WTC11 (cell line): ENCODE data around the gene RAB43. TPM values are rescaled to one million over a fixed set of nuclear protein-coding genes. Genes with fewer than 3 reads are reported as not detected.

Source experiments
- ATAC-seq: fragments of 200-7000 bp; cut with Tn5 transposase; 2 replicates; pipeline ENCODE4 v1.10.0; 2021; ENCODE audit warnings: mild to moderate bottlenecking, moderate library complexity
- CTCF ChIA-PET: fragments of 300-600 bp; sonication (Branson Sonifier 250); formaldehyde crosslinking; loops from one replicate; lab custom pipeline; 2021; ENCODE audit warnings: antibody characterized with exemption; lab: Charles Lee
- POLR2A ChIA-PET: fragments of 350-600 bp; sonication (Branson Sonifier 250); formaldehyde crosslinking; loops from one replicate; lab custom pipeline; 2021; ENCODE audit warnings: antibody characterized with exemption; lab: Charles Lee
- DNase-seq: peaks from one replicate; pipeline ENCODE4 v3.0.0; 2021; ENCODE audit warnings: low spot score
- H3K27ac Mint-ChIP-seq: 2 replicates; pipeline ENCODE4 v1.8.0; 2021; ENCODE audit warnings: mixed read lengths
- H3K27me3 Mint-ChIP-seq: 2 replicates; pipeline ENCODE4 v1.8.0; 2021; ENCODE audit warnings: low read depth, mild to moderate bottlenecking, moderate library complexity, mixed read lengths
- H3K36me3 Mint-ChIP-seq: 2 replicates; pipeline ENCODE4 v1.8.0; 2021; ENCODE audit warnings: mixed read lengths
- H3K4me1 Mint-ChIP-seq: 2 replicates; pipeline ENCODE4 v1.8.0; 2022; ENCODE audit warnings: mixed read lengths
- H3K4me3 Mint-ChIP-seq: 2 replicates; pipeline ENCODE4 v1.8.0; 2021; ENCODE audit warnings: mild to moderate bottlenecking, moderate library complexity, mixed read lengths
- H3K9me3 Mint-ChIP-seq: 2 replicates; pipeline ENCODE4 v1.8.0; 2021; ENCODE audit warnings: mixed read lengths
- CBFB ChIP-seq: sonication (generic); formaldehyde crosslinking; IDR thresholded peaks from 2 replicates; pipeline ENCODE4 v1.8.1; 2022; ENCODE audit warnings: mild to moderate bottlenecking, low read depth, missing genetic modification reagents
- E2F1 ChIP-seq: sonication (generic); formaldehyde crosslinking; IDR thresholded peaks from 2 replicates; pipeline ENCODE4 v1.8.0; 2022; ENCODE audit warnings: mild to moderate bottlenecking, missing genetic modification reagents
- E2F4 ChIP-seq: sonication (generic); formaldehyde crosslinking; IDR thresholded peaks from 2 replicates; pipeline ENCODE4 v1.8.1; 2022; ENCODE audit warnings: low read depth, mild to moderate bottlenecking, moderate library complexity, missing genetic modification reagents, borderline replicate concordance
- ELF4 ChIP-seq: sonication (generic); formaldehyde crosslinking; IDR thresholded peaks from 2 replicates; pipeline ENCODE4 v1.8.1; 2022; ENCODE audit warnings: low read depth, mild to moderate bottlenecking, moderate library complexity, missing genetic modification reagents
- EMX1 ChIP-seq: fragments of 250-450 bp; sonication (Bioruptor Pico); IDR thresholded peaks from 2 replicates; pipeline ENCODE4 v1.8.0; 2021; ENCODE audit warnings: mild to moderate bottlenecking
- ERG ChIP-seq: fragments of 250-450 bp; sonication (Bioruptor Pico); IDR thresholded peaks from 2 replicates; pipeline ENCODE4 v1.8.0; 2021; ENCODE audit warnings: mild to moderate bottlenecking
- FOXK1 ChIP-seq: sonication (generic); formaldehyde crosslinking; IDR thresholded peaks from 2 replicates; pipeline ENCODE4 v1.8.0; 2022; ENCODE audit warnings: mild to moderate bottlenecking, moderate library complexity, missing genetic modification reagents
- GABPB1 ChIP-seq: sonication (generic); formaldehyde crosslinking; IDR thresholded peaks from 2 replicates; pipeline ENCODE4 v1.8.1; 2023; ENCODE audit warnings: mild to moderate bottlenecking, missing genetic modification reagents
- GRHL2 ChIP-seq: fragments of 250-450 bp; sonication (Bioruptor Pico); IDR thresholded peaks from 2 replicates; pipeline ENCODE4 v1.8.0; 2022; ENCODE audit warnings: mild to moderate bottlenecking, moderate library complexity; ENCODE audit not compliant: insufficient replicate concordance, severe bottlenecking
- HMGXB4 ChIP-seq: sonication (generic); formaldehyde crosslinking; IDR thresholded peaks from 2 replicates; pipeline ENCODE4 v1.8.1; 2023; ENCODE audit warnings: mild to moderate bottlenecking, moderate library complexity, missing genetic modification reagents
- NFE2L1 ChIP-seq: sonication (generic); formaldehyde crosslinking; IDR thresholded peaks from 2 replicates; pipeline ENCODE4 v1.8.1; 2023; ENCODE audit warnings: missing genetic modification reagents
- NR2C2 ChIP-seq: sonication (generic); formaldehyde crosslinking; IDR thresholded peaks from 2 replicates; pipeline ENCODE4 v1.8.0; 2022; ENCODE audit warnings: mild to moderate bottlenecking, missing genetic modification reagents
- OVOL2 ChIP-seq: fragments of 250-450 bp; sonication (Bioruptor Pico); IDR thresholded peaks from 2 replicates; pipeline ENCODE4 v1.9.0; 2021; ENCODE audit warnings: mild to moderate bottlenecking, borderline replicate concordance
- PRDM15 ChIP-seq: sonication (generic); formaldehyde crosslinking; IDR thresholded peaks from 2 replicates; pipeline ENCODE4 v1.8.0; 2022; ENCODE audit warnings: missing genetic modification reagents
- SP1 ChIP-seq: sonication (generic); formaldehyde crosslinking; conservative IDR thresholded peaks from 2 replicates; pipeline ENCODE4 v1.8.1; 2022; ENCODE audit warnings: missing genetic modification reagents
- TEAD4 ChIP-seq: sonication (generic); formaldehyde crosslinking; IDR thresholded peaks from 2 replicates; pipeline ENCODE4 v1.8.0; 2022; ENCODE audit warnings: mild to moderate bottlenecking, missing genetic modification reagents
- TP53 ChIP-seq: sonication (generic); formaldehyde crosslinking; IDR thresholded peaks from 2 replicates; pipeline ENCODE4 v1.8.1; 2023; ENCODE audit warnings: mild to moderate bottlenecking, missing genetic modification reagents
- ZSCAN18 ChIP-seq: fragments of 250-450 bp; sonication (Bioruptor Pico); IDR thresholded peaks from 2 replicates; pipeline ENCODE4 v2.1.2; 2022; ENCODE audit warnings: mild to moderate bottlenecking, moderate library complexity
- total RNA-seq: library from RNA; stranded (reverse); gene quantifications from 3 replicates; pipeline ENCODE4 v1.2.3, GENCODE V29; 2021

RAB43 gene
- total RNA-seq, 1 experiment from 2014 or later = 34.5 TPM

- ChIA-PET POLR2A (no interaction called here), CTCF (interaction anchor here (0.6 to 1.2 kb wide), 2 partner anchors 93 to 105 kb away, joined by 3 to 5 read pairs; no protein-coding TSS in a partner anchor)
- no peaks in the 10 kb centered on the region for H3K4me1 Mint-ChIP-seq
Measured at GRCh38 chr3:129063091-129063640, 58.4 kb downstream of the RAB43 start.

More at GRCh38 chr3:129063091-129063640, 58.4 kb downstream of the RAB43 start:
- H3K27ac Mint-ChIP-seq = no peak overlapping the region
- no peak overlapping the region for H3K4me3 Mint-ChIP-seq
- peaks cover 7% of the 10 kb centered on the region for H3K9me3 Mint-ChIP-seq
- no peaks in the 10 kb centered on the region for H3K36me3 Mint-ChIP-seq
- DNase-seq = no peak
- TF ChIP-seq GRHL2 (CRISPR knock-in tag) (no peak), ZSCAN18 (no peak), CBFB (CRISPR knock-in tag) (no peak), NFE2L1 (no peak), ERG (CRISPR knock-in tag) (no peak), TEAD4 (CRISPR knock-in tag) (no peak), FOXK1 (CRISPR knock-in tag) (no peak), E2F4 (CRISPR knock-in tag) (no peak), E2F1 (CRISPR knock-in tag) (no peak), TP53 (CRISPR knock-in tag) (no peak), GABPB1 (CRISPR knock-in tag) (no peak), SP1 (CRISPR knock-in tag) (no peak), OVOL2 (CRISPR knock-in tag) (no peak), NR2C2 (no peak), ELF4 (no peak), HMGXB4 (CRISPR knock-in tag) (no peak), EMX1 (CRISPR knock-in tag) (no peak), PRDM15 (CRISPR knock-in tag) (no peak)
- H3K27me3 Mint-ChIP-seq = 0 out of 2 replicates have a peak, but pooled peaks cover 4% of the 10 kb centered on the region
- ATAC-seq = no peak
